Measurements from ENCODE around the gene TRIP11. TPM values are rescaled to one million over a fixed set of nuclear protein-coding genes. Genes with fewer than 3 reads are reported as not detected.
"Not testable (repeated sequence)": the region's sequence is repeated elsewhere in the genome, so short reads cannot be mapped to it uniquely, and the experiment has no call there.

The TRIP11 gene
- 1 to 10 TPM; 6.8 to 7.4 (median 6.9) TPM for polyA plus RNA-seq

DNA sequence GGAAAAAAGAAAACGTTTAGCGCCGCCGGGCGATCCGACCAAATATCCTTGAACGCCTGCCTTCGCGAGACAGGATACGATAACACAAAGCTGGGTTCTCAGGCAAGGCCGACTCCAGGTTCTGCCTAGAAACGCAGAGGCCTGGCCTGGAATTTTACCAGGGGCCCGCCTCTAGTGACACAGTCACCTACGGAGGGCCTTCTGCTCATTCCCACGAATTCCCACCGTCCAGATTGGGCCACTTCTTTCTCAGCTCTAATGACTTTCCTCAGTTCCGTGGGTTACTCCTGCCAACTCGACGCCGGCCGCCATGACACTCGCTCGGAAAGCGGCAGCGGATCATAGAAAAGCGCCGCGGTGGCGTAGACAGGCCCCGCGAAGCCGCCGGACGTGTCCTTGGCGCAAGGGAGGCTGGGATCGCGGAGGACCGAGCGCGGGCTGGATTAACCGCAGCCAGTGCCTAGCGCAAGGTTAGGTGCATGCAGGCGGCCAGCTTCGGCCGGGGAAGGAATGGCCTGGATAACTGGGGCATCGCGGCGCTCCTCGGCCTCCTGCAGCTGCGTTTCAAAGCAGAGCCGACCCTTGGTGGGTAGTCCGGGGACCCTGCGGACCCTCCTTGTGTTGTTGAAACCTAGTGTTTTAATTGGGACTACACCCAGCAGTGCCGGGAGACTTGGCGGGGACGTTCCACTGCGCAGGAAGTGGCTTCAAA, at the start of gene TRIP11:
TRIP11 (minus strand) TSS at position 341 of the 712 bp plus-strand sequence. CDS start 374 bp downstream, outside the sequence.
- H3K27ac ChIP-seq (ENCODE audit: low read depth, low read length), result peak within 1 kb of the TSS; percentile 86
- 0% methylated on average over 57 of the region's 57 CpGs for WGBS, 3 donors

DNA sequence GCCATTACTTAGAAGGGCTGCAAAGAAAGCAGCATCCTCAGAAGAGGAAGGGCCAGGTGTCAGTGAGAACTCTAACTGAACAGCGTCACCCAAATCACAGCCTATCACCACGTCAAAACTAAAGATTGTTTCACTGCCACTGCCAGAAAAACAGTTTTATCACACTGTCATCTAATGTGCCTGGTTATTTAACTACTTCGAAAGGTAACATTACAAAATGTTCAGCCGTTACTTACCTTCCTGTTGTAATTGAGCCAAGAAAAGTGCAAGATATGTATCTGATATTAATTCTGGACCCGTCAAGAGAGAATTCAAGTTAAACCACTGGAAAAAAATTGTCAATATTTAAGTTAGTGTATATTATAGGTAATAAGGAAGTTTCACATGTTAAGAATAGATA, 48.6 kb upstream of the TRIP11 start:
- WGBS, 3 donors, result 76 to 91% (median 87%) methylated on average over 5 of the region's 5 CpGs
- no peak overlapping the region for H3K27ac ChIP-seq (ENCODE audit: low read depth, low read length)

DNA sequence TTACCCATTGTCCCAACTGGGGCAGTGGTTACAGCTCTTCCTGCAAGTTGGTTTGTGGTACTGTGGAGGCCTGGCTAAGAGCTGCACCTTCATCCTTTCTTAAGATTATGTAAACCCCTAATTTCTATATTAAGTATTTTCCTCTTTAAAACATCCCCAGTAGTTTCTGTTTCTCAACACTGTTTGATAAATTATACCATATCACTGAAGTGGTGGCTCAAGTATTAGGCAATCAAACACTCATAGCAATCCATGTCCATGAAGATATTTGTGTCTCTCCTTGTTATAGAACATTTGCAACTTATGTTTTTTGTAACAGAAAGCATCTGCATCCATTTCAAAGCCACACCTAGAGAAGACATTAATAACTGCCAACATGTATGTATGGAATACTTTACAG, 34.7 kb upstream of the TRIP11 start:
- H3K27ac ChIP-seq (ENCODE audit: low read depth, low read length), result no peak overlapping the region

DNA sequence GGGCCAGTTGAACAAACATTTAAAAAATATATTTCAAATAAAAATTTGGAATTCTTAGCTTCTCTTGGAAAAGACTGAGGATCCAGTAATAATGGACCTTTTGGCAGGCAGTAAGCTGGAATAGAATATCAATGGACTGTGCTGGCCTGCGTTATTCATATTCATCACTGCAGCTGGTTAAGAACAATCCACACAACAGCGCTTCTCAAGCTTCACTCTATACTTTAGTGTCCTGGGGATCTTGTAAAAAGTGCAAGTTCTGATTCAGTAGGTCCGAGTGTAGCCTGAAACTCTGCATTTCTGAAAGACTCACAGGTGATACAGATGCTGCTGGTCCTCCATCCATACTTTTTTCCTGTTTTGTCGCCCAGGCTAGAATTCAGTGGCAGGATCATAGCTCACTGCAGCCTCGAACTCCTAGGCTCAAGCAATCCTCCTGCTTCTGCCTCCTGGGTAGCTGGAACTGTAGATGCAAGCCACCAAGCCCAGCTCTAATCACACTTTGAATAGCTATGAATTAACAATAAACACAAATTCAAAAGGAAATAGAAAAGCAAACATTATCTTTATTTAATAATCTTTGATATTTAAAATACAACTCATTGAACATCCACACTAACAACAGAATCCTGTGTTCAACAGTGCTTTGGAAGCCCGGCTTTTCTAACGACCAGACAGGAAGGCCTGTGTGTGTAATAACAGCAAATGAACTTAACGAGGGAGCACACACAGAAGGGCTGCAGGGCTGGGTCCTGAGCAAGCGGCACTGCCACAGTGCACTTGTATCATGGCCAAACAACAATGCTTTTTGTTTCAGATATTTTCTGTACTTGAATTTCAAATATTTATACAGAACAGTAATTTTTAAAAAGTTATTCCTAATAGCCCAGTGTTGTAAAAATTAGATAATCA, 18.4 kb upstream of the TRIP11 start:
- WGBS, 3 donors, result 70 to 83% (median 79%) methylated on average over 9 of the region's 9 CpGs
- no peak overlapping the region for H3K27ac ChIP-seq (ENCODE audit: low read depth, low read length)

DNA sequence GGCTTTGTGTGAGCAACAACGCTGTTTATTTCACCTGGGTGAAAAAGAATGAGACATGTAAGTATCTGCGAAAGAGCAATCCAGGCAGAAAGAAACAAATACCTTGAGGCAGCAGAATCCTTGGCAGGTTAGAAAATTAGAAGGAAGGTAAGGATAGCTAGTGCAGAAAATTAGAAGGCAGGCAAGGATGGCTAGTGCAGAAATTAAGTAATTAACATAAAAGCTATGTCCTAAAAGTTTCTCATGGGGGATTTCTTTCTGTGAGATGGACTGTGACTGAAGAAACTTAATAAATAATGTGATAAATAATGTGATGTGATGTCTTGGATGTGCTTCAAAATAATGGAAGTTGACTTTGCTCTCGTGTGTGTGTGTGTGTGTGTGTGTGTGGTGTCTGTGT, 9.9 kb upstream of the TRIP11 start:
- H3K27ac ChIP-seq (ENCODE audit: low read depth, low read length), result no peak overlapping the region
- WGBS, 3 donors, result 84 to 88% (median 87%) methylated on average over 3 of the region's 3 CpGs

DNA sequence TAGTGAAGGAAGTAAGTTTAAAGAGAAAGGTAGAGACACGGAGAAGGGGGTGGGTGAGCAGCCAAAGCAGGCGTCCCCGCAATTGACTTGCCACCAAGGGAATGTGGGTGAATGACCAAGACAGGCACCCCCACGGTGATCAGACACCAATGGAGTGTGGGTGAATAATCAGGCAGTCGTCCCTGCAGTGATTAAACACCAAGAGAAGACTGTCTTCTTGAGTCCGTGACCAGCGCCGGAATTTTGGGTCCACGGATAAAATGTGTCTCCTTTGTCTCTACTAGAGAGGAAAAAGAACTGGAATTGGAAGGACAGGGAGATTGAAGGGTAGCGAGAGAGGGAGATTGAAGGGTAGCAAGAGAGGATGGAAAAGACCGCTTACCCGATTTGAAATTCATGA, 9.4 kb upstream of the TRIP11 start:
- H3K27ac ChIP-seq (ENCODE audit: low read depth, low read length), result not testable (repeated sequence)
- WGBS, 3 donors, result 96 to 99% (median 98%) methylated on average over 12 of the region's 12 CpGs

DNA sequence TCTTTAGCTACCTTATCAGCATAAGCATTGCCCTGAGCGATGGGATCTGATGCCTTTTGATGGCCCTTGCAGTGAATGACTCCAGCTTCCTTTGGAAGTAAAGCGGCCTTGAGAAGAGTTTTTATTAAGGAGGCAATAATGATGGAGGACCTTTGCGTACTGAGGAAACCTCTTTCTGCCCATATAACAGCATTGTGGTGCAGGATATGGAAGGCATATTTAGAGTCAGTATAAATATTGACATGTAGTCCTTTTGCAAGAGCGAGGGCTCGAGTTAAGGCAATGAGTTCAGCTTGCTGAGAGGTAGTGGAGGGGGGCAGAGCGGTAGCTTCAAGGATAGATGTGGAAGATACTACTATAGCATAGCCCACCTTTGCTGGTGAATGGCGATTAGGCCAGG, 6.0 kb upstream of the TRIP11 start:
- 91 to 99% (median 92%) methylated on average over 7 of the region's 7 CpGs for WGBS, 3 donors
- H3K27ac ChIP-seq (ENCODE audit: low read depth, low read length), result not testable (repeated sequence)

DNA sequence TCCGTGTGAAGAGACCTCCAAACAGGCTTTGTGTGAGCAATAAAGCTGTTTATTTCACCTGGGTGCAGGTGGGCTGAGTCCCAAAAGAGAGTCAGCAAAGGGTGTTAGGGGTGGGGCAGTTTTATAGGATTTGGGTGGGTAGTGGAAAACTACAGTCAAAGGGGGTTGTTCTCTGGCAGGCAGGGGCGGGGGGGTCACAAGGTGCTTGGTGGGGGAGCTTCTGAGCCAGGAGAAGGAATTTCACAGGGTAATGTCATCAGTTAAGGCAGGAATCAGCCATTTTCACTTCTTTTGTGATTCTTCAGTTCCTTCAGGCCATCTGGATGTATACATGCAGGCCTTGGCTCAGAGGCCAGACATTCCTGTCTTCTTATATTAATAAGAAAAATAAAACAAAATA, 1.9 kb upstream of the TRIP11 start:
- not testable (repeated sequence) for H3K27ac ChIP-seq (ENCODE audit: low read depth, low read length)
- 86 to 95% (median 87%) methylated on average over 2 of the region's 2 CpGs for WGBS, 3 donors

DNA sequence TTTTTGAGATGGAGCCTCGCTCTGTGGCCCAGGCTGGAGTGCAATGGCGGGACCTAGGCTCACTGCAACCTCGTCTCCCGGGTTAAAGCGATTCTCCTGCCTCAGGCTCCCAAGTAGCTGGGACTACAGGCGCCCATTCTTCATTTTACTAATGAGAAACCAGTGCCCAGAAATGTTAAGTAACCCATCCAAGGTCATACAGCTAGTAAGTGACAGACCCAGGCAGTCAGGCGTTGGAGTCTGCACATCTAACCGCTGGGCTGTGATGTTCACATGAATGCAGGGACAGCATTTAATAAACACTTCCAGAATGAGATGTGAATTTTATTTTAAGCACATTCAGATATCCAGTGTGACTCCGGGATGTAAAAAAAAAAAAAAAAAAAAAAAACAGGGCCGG, 1.3 kb upstream of the TRIP11 start:
- no peak overlapping the region for H3K27ac ChIP-seq (ENCODE audit: low read depth, low read length)
- 32 to 95% (median 93%) methylated on average over 9 to 10 of the region's 10 CpGs for WGBS, 3 donors

DNA sequence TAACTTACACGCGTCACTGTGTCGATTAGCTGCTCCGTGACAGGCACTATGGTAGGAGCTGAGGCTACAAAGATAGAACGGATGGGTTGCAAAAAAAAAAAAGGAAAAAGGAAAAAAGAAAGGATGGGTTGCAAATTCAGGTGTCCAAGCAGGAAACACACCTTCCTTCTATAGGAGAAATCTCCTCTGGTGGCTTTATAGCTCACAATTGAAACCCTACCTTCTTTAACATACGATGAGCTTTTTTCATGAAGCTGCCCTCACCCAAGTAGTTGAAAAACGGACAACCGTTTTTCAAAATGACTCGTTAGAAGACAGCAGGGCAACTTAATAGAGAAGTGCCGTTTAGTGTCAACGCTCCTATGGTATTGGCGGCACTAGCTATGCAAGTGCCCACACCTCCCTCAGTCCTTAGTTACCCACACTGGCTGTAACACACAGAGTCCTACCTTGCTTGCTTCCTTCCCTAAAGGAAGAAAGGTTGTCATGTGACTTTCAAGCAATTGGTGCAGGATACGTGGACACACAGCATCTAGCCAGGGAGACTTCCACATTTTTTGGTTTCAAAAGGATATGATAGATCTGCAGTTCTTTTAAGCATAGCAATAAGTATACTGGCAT, 682 bp upstream of the TRIP11 start:
- H3K27ac ChIP-seq (ENCODE audit: low read depth, low read length), result peak overlapping the region; percentile 86
- WGBS, 3 donors, result 0 to 2% (median 0%) methylated on average over 13 of the region's 13 CpGs

DNA sequence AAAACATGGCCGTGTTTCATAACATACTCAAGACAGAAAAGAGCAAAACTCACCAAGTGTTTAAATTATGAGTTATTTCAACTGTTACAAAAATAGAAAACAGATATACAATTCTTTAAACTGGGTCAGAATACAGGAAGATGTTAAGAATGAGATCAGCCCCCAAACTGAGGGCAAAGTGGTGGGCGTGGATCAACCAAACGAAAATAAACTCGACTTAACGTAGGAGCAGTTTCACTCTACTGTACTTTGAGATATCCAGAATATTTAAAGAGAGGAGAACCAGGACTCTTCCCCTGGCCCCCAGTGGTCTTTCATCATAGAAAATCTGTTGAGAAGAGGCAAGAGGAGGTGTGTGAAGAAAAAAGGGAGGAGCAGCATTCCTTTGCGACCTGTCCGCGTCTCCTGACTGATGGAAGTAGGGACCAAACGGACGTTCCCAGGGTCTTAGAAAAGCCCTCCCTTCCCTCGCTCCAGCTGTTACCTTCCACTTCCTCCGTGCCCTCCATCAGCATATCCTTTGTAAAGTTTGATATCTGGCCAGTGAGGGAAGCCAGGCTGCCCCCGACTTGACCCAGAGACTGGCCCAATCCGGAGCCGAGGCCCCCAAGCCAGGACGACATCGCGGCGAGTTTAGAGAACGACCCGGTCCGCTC, 668 bp downstream of the TRIP11 start:
- H3K27ac ChIP-seq (ENCODE audit: low read depth, low read length), result peak overlapping the region; percentile 86
- 0 to 1% (median 1%) methylated on average over 22 of the region's 22 CpGs for WGBS, 3 donors

DNA sequence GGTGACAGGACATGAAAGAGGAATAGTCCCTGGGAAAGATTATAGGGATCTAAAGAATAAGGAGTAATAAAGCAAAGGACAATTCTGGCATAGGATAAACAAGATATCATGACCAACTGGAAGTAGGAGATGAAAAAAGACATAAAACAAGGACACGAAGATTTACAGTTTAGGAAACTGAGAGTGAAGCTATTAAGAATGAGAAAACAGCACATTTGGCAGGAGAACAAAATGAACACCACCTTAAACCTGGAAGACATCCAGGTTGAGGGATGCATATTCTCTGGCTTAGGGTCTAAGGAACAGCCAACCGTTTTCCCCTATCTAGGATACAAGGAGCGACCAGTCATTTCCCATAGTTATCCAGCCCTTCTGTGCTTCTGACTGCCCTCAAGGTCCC, 1.9 kb downstream of the TRIP11 start:
- WGBS, 3 donors, result 16 to 49% (median 38%) methylated on average over 3 of the region's 3 CpGs
- no peak overlapping the region for H3K27ac ChIP-seq (ENCODE audit: low read depth, low read length)

DNA sequence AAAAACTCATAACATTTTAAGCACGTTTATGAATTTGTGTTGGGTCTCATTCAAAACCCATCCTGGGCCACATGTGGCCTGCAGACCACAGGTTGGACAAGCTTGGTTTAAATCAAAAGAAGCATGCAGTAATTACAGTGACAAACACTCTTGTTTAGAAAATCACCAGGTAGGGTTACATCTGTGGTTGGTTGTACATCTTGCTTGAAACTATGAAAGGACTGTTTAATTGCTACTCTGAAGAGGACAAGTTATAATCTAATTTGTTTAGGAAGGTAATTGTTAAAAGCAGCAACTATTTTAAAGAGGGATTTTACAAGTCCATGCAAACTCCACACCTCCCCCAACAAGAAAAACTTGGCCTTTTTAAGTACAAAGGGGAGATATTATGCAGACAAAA, 4.0 kb downstream of the TRIP11 start:
- H3K27ac ChIP-seq (ENCODE audit: low read depth, low read length), result no peak overlapping the region
- 19 to 81% (median 49%) methylated on average over 1 of the region's 1 CpG for WGBS, 3 donors

DNA sequence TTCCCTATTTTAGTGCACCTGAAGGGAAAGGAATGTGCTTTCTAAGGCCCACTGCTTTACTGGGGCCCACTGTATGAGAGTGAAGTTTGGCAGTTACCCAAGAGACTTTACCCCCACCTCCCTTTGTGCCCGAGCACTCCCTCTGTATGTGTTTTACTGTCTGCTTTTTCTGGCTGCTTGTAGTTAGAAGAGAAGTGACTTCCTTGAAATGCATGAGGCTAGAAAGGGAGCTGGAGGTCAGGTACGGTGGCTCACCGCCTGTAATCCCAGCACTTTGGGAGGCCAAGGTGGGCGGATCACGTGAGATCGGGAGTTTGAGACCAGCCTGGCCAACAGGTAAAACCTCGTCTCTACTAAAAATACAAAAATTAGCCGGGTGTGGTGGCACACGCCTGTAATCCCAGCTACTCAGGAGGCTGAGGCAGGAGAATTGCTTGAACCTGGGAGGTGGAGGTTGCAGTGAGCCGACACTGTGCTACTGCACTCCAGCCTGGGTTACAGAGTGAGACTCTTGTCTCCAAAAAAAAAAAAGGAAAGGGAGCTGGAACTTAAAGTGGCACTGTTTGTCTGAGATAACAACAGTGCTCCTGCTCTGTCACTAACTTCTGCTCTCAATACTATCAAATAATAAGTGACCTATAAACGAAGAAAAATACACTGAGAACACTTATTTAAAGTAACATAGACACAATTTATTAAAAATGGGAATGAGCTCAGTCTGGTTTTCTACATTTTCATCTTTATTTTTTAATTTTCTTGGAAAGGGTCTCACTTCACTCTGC, 5.8 kb downstream of the TRIP11 start:
- no peak overlapping the region for H3K27ac ChIP-seq (ENCODE audit: low read depth, low read length)
- 37 to 93% (median 85%) methylated on average over 11 of the region's 11 CpGs for WGBS, 3 donors

DNA sequence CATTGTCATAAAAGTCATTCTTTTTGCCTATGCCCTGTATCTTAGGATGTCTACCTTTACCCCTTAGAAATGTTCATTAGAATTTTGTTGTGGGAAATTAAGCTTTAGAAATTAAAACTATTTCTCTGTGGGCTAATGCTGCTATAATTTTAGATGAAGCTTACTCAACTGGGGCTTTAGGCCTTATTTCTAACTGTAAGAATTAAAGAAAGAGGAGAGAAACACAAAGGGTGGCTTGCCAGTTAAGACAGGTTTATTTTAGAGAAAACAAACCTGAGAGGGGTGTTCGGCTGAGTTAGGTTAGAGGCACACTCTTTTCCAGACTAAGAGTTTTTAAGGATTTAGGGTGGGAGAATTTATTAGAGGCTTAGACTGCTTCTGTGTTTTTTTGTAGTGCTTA, 6.4 kb downstream of the TRIP11 start:
- no peak overlapping the region for H3K27ac ChIP-seq (ENCODE audit: low read depth, low read length)
- WGBS, 3 donors, result 65 to 98% (median 90%) methylated on average over 1 of the region's 1 CpG

DNA sequence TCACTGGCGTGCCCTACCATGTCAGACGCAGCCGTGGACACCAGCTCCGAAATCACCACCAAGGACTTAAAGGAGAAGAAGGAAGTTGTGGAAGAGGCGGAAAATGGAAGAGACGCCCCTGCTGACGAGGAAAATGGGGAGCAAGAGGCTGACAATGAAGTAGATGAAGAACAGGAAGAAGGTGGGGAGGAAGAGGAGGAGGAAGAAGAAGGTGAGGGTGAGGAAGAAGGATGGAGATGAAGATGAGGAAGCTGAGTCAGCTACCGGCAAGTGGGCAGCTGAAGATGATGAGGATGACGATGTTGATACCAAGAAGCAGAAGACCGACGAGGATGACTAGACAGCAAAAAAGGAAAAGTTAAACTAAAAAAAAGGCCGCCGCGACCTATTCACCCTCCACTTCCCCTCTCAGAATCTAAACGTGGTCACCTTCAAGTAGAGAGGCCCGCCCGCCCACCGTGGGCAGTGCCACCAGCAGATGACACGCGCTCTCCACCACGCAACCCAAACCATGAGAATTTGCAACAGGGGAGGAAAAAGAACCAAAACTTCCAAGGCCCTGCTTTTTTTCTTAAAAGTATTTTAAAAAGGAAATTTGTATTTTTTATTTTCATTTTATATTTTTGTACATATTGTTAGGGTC, 13.2 kb downstream of the TRIP11 start:
- 84 to 94% (median 88%) methylated on average over 21 of the region's 21 CpGs for WGBS, 3 donors
- no peak overlapping the region for H3K27ac ChIP-seq (ENCODE audit: low read depth, low read length)

DNA sequence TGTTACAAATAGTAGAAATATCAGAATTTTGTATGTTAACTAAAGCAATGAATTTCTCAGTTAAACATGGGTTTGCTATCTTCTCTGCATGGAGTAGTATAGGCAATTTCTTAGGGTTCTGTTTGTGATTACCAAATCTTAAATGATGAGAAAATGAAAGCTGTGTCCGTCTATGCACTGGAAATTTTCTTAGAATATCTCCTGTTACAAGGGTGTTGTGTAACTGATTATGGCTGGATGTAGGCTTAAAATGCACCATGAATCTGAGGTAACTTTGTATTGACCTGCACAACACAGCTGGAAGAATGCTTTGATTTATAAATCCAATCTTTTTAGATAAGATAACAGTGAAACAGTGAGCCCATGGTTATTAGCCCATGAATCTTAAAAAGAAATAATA, 17.8 kb downstream of the TRIP11 start:
- WGBS, 3 donors, result 22 to 61% (median 55%) methylated on average over 1 of the region's 1 CpG

DNA sequence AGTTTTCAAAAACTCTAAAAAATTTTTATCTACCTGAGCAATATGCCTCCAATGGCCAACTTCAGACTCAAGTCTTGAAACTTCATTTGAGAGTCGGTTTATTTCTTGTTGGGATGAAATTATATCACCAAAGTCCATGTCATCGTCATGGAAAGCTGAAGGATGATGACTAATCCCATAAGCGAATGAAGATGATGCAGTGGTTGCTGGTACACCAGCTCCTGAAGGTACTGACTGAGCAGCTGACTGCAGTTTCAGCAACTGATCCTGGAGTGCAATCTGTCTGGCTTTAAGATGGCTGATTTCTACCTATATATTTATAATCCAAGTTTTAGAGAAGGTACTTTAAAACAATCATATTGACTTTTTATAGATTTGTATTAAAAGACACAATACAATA, 18.3 kb downstream of the TRIP11 start:
- no peak overlapping the region for H3K27ac ChIP-seq (ENCODE audit: low read depth, low read length)
- 93 to 95% (median 95%) methylated on average over 3 of the region's 3 CpGs for WGBS, 3 donors

More for the DNA sequence above, 17.8 kb downstream of the TRIP11 start:
- no peak overlapping the region for H3K27ac ChIP-seq (ENCODE audit: low read depth, low read length)
